UCSD-AML1 (cell line): ENCODE results near the gene APCDD1L.

Experiments
- DNase-seq: peaks from one replicate; lab custom pipeline; 2025; ENCODE audit not compliant: unreplicated experiment; lab: John Stamatoyannopoulos, UW

APCDD1L gene

DNA sequence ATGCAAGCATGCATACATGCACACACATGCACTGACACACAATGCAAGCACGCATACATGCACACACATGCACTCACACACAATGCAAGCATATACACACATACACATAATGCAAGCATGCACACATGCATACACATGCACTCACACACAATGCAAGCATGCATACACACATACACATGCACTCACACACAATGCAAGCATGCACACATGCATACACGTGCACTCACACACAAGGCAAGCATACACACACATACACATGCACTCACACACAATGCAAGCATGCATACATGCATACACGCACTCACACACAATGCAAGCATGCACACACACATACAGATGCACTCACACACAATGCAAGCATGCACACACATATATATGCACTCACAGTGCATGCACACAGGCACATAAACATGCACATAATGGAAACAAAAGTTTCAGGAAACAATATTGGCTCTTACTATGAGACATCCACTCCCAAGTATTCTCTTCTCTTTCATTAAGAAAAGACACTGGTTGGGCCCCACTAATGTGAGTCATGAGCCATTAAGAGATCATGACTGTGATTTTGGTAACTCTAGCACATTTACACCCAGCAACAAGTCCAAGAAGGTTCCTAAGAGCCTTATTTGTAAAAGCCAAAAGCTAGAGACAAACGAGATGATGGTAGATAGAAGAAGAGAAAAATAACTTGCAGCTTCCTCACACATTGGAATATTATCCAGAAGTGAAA lies 22.2 kb downstream of the APCDD1L start:
- DNase-seq, result no peak

DNA sequence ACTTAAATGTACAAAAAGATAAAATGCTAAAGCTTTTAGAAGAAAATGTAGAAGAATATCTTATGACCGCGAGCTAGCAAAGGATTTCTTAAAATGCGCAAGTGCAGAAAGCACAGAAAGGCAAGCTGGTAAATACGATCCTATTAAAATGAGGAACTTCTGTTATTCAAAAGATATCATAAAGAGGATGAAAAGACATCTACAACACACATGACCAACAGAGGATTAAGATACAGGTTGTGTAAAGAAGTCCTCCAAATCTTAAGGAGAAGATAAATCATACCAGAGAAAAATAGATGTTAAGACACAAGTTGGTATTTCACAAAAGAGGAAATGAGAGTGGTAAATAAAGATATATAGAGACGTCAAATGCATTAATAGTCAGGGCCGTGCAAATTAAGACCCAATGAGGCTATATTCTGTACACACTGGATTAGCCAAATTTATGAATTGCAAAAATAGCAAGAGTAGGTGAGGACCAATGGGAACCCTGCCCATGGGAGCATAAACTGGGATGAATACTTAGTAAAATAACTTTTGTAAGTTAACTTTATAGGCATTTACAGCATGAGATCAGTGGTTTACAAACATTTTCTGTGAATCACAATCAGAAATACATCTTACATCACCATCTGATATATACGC lies 23.0 kb downstream of the APCDD1L start:
- DNase-seq, result no peak

DNA sequence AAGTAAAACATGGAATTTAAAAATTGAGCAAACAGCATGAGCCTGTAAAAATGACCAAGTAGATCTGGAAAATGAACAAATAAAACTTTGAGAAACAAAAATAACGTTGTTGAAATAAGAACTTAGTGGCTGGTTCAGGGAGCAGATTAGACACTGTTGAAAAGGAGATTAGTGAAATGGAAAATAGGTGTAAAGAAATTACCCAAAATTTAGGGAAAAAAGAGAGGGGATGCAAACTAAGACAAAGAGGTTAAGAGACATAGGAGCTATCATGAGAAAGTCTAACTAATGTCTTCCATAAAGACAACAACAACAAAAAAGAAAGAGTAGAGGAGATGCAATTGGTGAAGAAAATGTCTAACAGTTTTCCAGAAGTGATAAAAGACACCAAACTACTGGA lies 29.0 kb downstream of the APCDD1L start:
- DNase-seq, result no peak

DNA sequence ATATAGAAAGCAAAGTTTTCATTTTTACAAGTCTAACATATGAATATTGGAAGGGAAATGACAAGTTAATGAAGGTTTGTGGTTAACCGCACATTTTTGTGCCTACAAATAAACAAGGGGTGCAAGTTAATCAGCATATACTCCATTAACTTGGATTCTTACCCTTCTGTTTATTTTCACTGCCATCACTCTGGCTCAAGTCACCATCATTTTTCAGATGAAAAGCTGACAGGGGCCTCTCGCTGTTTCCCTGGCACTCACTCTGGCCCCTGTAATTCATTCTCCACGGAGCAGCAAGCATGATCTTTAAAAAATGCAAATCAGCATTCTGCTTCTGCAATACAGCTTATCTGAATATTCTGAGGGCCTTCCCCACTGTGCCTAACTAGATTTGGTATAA lies 29.8 kb downstream of the APCDD1L start:
- no peak for DNase-seq

DNA sequence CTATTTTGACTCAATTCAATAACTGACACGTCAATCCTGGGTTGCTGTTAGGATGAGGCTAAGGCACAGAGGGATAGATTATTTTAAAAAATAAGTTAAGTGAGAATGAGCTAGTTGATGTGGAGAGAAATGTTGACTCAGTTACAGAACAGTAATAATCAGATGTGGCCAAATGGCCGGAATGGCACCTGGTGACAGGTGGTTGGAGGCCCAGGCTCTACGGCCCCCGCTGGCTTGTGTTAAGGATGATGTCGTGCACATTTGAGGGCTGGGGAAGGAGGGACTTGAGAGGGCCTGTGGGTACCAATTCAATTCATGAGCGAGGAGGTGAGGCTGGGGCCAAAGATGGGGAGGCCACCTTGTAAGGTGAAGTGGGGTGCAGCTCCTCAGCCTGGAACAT lies 31.7 kb downstream of the APCDD1L start:
- no peak for DNase-seq

DNA sequence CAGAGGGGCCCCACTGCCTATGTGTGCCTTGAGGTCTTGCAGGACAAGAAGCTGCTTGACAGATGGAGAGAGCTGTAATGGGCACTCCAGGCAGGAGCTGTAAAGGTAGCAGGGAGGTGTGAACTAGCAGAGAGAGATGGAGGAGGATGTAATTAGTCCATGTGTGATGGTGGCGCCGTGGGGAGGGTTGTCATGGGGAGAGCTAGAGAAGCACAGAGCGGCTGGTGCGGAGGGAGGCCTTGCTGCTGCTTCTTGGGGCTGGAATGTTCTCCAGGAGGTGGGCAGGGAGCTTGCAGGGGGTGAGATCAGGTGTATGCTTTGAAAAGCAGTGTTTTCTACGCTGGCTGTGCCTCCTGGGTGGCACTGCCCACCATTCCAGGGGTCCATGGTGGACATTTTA lies 32.1 kb downstream of the APCDD1L start:
- DNase-seq, result no peak

DNA sequence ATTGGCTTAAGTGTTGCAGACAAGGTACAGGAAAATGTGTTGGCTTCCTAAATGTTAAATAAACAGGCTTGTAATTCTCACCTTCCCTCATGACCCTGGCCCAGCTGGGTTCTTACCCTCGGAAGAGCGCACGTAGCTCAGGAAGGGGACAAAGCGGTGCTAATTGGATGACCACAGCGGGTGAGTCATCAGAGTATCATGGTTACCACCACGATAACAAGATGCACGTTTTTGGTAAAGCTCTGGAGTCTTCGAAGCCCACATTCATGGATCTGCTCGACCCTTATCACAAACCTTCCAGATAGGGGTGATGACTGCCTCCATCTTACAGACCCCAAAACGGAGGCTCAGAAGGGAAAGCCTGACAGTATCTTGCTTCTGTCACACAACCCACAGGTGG lies 32.8 kb downstream of the APCDD1L start:
- no peak for DNase-seq

DNA sequence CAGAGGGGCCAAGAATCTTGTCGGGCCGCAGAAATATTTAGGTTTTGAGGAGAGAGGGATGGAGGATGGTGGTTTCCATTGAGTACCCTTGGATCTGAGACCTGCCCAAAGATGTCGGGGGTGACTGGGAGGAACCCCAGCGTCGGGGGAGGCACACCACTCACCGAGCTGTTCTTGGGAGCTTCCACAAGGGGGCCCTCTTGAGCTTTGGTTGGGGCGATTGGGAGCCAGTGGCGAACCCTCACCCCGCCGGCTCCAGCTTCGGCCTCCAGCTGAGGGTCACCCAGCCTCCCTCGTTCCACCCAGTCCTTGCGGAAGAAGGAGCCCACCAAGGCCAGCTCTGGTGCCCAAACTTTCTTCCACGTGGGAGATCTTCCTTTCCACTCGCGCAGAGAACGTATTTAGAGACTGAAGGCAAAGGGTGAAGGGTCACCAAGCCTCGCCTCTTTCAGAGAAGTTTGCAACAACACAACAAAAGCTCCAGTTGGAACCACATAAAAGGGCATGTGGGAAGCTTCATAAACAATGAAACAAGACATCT lies 33.6 kb downstream of the APCDD1L start:
- peak; percentile 36 for DNase-seq

DNA sequence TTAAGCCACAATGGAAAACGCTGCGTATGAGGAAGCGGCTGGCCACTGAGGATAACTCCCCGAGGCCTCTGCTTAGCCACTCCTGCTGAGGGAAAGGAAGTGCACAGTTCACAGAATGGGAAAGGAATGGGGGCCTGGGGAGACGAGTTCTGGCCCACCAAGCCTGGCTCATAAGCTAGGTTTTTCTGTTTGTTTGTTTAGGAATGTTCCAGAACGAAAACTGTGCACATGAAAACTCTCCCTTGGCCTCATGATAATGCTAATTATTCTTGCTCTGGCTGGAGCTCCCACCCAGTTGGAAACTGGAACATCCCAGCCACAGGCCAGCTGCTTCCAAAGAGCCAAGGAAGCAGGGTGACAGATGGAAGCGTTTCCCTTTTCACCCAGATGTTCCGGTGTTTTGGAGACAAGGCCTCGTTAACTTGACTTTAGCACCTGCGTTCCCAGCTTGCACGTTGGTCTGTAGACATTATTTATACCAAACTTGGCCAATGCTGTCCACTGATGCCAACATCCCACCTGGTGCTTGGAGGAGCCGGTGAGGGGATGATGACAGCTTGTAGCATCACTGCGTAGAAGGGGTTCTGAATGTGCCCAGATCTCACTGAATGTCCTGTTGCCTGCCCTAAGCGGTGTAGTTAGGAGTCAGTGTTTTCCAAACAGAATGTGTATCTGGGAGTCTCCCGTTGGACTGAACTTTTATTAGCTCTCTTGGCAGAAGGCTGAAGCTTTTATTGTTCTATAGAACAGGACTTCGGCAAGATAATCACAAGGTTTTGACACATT lies 34.5 kb downstream of the APCDD1L start:
- DNase-seq, result peak; percentile 17

DNA sequence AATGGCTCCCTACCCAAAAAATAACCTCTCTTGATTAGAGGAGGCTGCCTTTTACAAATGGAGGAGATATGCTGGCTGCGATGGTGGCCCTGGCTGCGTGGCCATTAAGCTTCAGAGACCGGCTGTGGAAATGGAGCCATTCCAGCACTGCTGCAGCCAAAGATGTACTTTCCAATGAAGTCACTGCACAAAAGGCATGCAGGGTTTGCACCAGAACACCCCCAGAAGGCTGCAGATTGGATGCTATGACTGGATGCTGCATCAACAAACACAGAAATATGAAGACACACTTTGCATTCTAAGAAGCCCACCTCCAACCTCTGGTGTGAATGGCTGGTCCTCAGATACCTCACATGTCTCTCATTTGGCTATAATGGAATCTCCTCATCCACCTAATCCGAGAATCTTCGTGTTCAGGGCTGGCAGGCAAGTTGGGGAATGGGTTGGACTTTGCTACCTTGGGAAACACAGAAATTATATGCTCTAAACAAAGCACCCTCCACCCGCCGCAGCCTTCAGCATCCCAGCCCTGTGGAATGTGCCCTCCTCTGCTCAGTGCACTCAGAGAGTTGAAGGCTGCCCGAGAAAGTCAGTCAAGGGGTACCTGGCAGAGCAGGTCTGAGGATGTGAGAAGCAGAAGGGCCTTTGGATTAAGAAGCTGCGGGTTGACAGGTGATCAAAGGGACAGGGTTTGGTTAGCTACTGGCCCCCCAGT lies 35.3 kb downstream of the APCDD1L start:
- no peak for DNase-seq

DNA sequence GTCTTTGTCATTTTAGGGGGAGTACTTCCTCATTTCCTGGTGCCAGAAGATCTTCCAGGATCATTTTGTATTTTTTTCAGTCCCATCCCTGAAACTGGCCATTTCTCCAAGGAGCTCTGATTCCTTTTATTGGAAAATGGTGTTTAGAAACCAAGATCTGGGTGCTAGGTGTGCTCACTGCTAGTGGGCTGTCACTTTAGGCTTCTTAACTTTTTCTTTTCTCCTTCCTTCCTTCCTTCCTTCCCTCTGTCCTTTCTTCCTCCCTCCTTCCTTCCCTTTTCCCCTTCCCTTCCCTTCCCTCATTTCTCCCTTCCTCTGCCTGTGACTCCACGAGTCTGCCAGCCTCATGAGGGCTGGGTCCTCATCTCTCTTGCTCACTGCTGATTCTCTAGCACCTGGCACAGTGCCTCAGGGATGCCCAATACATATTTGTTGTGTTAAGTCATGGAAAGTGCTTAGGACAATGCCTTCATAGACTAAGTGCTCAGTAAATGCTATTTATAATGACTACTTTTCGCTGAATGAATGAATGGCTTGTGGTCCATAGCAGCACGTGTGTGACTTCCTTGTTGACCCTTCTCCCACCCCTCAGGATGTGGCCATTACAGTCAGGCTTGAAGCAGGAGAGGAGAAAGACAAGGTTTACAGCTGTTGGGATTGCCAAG lies 36.9 kb downstream of the APCDD1L start:
- DNase-seq, result no peak

DNA sequence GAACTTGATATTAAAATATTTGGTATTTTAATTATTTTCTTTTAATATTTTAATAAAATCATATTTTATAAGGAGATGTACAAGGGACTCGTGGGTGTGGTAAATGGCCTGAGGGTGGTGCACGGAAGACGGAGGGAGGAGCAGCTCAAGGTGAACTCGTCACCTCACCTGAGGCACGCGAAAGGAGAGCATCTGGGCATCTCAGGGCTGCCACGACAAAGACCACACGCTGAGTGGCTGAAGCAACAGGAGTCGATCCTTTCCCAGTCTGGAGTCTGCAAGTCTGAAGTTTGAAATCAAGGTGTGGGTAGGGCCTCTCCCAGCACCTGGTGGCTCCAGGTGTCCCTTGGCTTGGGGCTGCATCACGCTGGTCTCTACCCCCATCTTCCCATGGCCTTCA lies 39.7 kb downstream of the APCDD1L start:
- DNase-seq, result no peak

DNA sequence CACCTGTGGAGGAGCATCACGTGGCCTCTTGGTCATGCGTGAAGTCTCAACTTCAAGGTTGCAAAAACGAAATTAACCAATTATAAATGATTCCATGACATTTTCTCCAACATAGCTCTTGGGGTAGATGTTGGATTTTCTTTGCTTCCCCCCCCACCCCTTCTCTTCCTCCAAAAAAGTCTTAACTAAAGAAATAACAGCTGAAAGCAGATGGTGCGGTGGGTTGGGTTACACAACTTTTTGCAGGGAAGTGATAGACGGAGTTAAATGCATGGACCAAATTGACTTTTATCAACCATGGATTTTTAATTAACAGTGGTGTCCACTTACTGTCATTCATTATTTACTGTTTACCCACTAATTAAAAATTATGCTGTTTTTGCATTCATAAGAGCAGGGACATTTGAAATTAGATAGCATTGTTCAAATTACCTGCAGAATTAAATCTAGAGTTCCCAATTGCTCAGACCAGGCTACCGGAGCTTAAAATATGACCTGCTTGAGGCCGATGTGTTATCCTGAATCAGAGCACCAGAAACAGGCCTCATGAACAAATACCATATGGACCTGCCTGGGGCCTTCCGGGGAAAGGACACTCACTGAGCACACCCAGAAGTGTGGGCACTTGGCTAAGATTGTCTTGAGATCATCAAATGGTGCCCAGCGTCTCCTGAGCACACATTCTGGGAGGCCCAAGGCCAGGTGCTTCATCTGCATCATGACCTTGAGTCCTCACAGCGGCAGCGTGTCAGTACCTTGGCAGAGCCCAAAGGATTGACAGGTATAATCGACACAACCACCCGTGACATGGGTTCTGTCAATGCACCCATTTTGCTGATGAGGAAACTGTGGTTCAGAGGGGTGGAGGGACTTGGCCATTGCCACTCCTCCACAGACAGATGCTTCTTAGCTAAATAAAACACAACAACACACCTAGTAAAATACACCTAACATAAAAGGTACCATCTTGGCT lies 41.5 kb downstream of the APCDD1L start:
- no peak for DNase-seq

DNA sequence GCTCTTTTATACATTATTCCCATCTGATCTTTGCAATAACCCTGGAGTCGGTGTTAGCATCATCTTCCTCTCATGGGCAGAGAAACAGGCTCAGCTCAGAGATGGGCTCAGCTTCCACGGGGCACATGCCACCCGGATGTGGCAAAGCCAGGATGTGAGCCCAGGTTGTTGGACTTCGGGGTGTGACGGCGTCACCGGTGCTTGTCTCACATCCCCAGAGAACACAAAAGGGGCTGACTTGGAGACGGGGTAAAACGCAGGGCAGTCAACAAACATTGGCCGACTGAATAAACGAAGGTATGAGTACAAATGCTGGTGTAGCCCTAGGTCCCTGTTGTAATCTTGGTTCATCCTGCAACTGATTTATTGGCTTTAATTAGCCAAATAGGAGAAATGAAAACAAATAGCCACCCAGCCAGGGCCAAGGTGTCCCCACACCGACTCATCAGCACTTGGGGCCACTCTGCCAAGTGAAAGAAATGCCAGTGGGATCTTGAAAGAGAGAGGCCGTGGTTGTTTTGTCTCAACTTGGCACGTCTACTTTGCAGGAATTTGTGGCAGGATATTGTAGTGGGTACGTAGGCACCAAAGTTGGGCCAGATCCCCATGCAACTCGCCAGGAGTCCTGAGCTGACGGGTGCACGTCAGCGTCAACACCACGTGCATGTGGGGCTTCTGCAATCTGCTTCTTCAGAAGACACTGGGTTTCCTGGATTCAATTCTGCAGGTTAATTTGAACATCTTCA lies 42.8 kb downstream of the APCDD1L start:
- no peak for DNase-seq

DNA sequence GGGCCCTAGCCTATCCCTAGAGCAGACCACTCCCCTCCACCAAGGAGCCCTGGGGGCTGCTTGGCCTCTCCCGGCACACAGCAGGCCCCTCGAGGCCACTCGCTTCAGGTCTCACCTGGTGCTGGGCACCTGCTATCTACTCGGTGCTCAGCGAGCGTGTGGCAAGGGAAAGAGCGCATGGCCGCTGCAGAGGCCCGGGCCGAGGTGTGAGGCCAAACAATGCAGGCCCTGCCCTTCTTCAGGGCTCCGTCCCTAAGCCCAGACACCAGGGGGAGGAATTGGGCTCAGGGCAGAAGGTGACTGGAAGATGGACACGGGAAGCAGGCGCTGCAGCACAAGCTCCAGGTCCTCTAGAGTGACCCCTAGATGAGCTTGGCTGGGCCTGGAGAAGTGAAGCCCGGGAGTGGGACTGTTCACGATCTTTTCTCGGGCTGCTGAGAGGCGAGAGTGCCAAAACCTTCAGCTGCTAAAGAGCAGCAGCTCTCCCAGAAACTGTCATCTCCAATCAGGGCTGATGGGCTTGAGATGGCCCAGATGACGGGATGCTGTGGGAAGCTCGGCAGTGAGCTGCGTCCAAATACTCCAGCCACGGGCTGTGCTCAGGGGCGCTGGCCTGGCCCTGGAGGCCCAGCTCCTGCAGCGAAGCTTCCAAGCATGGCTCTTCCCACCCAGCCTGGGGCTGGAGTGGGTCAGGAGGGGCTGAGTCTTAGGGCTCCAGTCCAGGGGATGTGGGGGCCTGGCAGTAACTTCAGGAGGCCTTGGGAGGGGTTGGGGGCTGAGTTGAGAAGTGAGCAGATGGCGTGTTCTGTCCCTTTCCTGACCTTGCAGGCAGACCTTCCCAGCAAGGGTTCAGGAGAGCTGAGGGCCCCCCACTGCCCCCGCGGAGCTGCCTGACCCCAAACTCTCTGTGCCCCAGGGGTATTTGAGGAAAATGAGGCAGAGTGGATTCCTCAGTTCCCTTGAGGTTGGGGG lies 43.7 kb downstream of the APCDD1L start:
- DNase-seq, result no peak

DNA sequence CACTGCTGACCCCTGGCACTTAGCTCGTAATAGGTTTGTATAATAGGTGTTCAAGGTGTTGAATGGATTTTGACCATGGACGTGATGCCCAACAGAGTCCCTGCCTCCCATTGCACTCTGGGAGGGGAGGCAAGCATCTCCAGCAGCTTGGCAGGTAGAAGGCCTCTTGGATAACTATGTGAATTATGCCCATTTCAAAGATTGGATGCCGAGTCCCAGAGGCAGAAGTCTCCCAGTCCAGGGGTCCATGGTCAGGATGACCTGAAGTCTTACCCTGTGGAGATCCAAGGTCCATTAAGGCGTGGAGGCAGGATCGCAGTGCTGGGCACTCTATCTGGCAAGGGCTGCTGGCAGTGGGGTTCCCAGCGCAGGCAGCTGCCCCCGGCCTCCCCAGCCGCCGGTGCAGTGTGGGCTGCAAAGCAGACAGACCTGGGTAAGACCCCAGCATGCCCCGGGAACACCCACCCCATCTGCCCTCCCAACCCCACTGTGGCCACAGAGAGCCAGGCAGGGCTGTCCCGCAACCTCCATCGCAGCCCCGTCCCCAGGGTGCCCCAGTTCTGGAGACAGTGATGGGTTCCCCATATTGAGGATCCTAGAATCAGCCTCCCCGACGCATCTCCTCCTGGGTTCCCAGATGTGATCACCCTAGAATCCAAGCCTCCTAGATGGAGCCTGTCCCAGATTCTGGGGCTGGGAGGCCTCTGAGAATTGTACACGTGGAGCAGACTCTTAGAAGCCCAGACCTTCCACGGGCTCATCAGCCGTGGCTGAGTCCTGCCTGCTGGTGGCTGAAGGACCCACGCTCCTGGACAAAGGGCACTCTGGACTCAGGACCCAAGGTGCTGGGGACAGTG lies 44.6 kb downstream of the APCDD1L start:
- no peak for DNase-seq

DNA sequence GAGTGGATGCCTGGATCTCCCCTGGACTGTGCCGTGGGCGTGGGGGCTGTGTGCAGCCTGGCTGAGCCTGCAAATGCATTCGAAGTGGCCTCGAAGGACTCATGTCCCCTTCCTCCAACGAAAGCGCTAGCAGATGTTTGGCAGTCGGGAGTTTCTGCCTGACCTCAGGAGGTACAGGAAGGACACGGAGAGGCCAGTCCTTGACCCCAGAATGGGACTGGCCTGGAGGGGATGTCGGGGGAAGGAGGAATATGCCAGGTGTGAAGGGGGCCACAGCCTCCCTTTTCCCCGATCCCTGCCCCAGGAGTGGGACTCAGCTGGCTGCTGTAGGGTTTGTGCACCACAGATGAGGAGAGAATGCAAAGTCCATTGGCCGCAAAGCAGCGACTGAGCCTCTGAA lies 45.6 kb downstream of the APCDD1L start:
- no peak for DNase-seq
